Transverse colon (tissue), 4 donors: ENCODE data around the gene FCHO2.

Experiments
- CTCF ChIP-seq, 5 experiments: fragments of 200-600 bp in 3 of 5; fragments of 450-650 bp in 2 of 5; sonication (generic) in 3 of 5; IDR thresholded peaks; 1 replicate in 2 of 5; 2 replicates in 3 of 5; pipeline ENCODE4 v1.5.1; 2016 to 2017; ENCODE audit warnings: antibody characterized with exemption in 5 of 5, inconsistent platforms in 3 of 5, mild to moderate bottlenecking in 2 of 5, moderate library complexity in 1 of 5
- EP300 ChIP-seq: sonication (generic); formaldehyde crosslinking; IDR thresholded peaks from one replicate; pipeline ENCODE4 v1.6.1; 2017; ENCODE audit warnings: antibody characterized with exemption, low read depth
- POLR2A ChIP-seq: fragments of 450-650 bp; IDR thresholded peaks from one replicate; pipeline ENCODE4 v1.6.1; 2016; ENCODE audit warnings: antibody characterized with exemption, mild to moderate bottlenecking, moderate library complexity
- POLR2AphosphoS5 ChIP-seq, 3 donors: sonication (generic); formaldehyde crosslinking; IDR thresholded peaks; one replicate each; pipeline ENCODE4 v1.6.1; 2016; ENCODE audit warnings: antibody characterized with exemption in 3 of 3

- no peak for TF ChIP-seq CTCF (IDR thresholded peaks at IDR 0.05)
- no peak for TF ChIP-seq POLR2A
- TF ChIP-seq POLR2AphosphoS5 (IDR thresholded peaks at IDR 0.05), result no peak
- TF ChIP-seq EP300, result no peak
These were observed 38.5 kb upstream of the FCHO2 start for GRCh38 chr5:72917371-72917776.
